Nephron (organoid): Measurements from ENCODE around the gene BBIP1.

ENCODE experiments used
- H3K27ac Mint-ChIP-seq, 3 experiments: 2 replicates each; pipeline ENCODE4 v1.8.0; 2020; ENCODE audit warnings: mixed read lengths in 3 of 3, mild to moderate bottlenecking in 2 of 3, moderate library complexity in 1 of 3
- H3K27me3 Mint-ChIP-seq: 2 replicates; pipeline ENCODE4 v1.8.0; 2021; ENCODE audit warnings: low read depth, mild to moderate bottlenecking, moderate library complexity, mixed read lengths
- H3K36me3 Mint-ChIP-seq: 2 replicates; pipeline ENCODE4 v1.8.0; 2020; ENCODE audit warnings: low read depth, mixed read lengths
- H3K4me1 Mint-ChIP-seq: 2 replicates; pipeline ENCODE4 v1.8.0; 2020; ENCODE audit warnings: mixed read lengths
- H3K4me3 Mint-ChIP-seq, 3 experiments: 2 replicates each; pipeline ENCODE4 v1.8.0; 2020; ENCODE audit warnings: mild to moderate bottlenecking in 3 of 3, mixed read lengths in 3 of 3, moderate library complexity in 2 of 3
- H3K9me3 Mint-ChIP-seq: 2 replicates; pipeline ENCODE4 v1.8.0; 2020; ENCODE audit warnings: mixed read lengths
- TF ChIP-seq, protein P1 (sequence below), 3 experiments: fragments of 200-600 bp; sonication (generic); IDR thresholded peaks; one replicate each; pipeline ENCODE4 v1.5.0; 2021; ENCODE audit warnings: antibody characterized with exemption in 3 of 3; ENCODE audit not compliant: unreplicated experiment in 3 of 3

The BBIP1 gene

DNA sequence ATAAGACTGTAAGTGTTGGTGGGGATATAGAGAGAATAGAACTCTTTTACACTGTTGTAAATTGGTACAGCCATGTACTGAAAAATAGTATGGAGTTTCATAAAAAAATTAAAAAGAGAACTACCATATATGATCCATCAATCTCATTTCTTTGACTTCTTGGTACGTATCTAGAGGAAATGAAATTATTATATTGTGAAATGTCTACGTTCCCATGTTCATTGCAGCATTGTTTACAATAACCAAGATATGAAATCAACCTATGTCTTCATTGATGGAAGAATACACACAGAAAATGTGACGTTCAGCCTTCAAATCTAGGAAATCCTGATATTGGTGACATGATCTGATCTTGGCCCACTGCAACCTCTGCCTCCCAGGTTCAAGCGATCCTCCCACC lies 32.4 kb upstream of the BBIP1 start:
- H3K9me3 Mint-ChIP-seq, result peaks cover 40% of the 10 kb centered on the region
- no peak overlapping the region for H3K27ac Mint-ChIP-seq

DNA sequence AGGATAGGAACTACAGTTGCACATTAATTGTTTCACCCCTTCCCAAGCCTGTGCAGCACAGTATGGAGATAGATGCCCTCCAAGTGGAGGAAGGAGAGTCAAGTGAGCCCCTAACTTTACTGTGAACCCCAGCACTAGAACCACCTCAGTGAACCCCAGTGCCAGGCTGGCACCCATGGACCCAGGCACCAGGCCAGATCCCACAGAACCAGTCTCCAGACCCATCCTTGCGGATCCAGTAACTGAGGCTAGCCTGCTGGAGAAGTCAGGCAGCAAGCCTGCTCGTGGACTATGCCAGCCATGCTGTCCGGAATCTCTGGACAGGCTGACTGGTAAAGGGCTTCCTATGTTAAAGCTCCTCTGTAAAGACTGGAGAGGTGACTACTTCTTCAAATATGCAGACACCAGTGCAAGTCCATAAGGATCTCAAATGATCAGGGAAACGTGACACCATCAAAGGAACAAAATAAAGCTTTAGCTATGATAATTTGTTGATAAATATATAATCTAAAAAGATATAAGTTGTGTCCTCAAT lies 28.1 kb upstream of the BBIP1 start:
- TF ChIP-seq, protein P1, sequence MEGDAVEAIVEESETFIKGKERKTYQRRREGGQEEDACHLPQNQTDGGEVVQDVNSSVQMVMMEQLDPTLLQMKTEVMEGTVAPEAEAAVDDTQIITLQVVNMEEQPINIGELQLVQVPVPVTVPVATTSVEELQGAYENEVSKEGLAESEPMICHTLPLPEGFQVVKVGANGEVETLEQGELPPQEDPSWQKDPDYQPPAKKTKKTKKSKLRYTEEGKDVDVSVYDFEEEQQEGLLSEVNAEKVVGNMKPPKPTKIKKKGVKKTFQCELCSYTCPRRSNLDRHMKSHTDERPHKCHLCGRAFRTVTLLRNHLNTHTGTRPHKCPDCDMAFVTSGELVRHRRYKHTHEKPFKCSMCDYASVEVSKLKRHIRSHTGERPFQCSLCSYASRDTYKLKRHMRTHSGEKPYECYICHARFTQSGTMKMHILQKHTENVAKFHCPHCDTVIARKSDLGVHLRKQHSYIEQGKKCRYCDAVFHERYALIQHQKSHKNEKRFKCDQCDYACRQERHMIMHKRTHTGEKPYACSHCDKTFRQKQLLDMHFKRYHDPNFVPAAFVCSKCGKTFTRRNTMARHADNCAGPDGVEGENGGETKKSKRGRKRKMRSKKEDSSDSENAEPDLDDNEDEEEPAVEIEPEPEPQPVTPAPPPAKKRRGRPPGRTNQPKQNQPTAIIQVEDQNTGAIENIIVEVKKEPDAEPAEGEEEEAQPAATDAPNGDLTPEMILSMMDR (IDR thresholded peaks at IDR 0.05; ENCODE audit: unreplicated experiment in 3 of 3), result no peak
- H3K36me3 Mint-ChIP-seq, result peaks cover 87% of the 10 kb centered on the region
- H3K27me3 Mint-ChIP-seq, result no peaks in the 10 kb centered on the region
- no peaks in the 10 kb centered on the region for H3K4me1 Mint-ChIP-seq
- H3K27ac Mint-ChIP-seq, result no peak overlapping the region
- peaks cover 62% of the 10 kb centered on the region for H3K9me3 Mint-ChIP-seq
- no peak overlapping the region for H3K4me3 Mint-ChIP-seq

More for the DNA sequence above, 32.4 kb upstream of the BBIP1 start:
- Mint-ChIP-seq H3K36me3 (peaks cover 67% of the 10 kb centered on the region), H3K4me3 (no peak overlapping the region), H3K27me3 (no peaks in the 10 kb centered on the region), H3K4me1 (no peaks in the 10 kb centered on the region)
- TF ChIP-seq, protein P1 (IDR thresholded peaks at IDR 0.05; ENCODE audit: unreplicated experiment in 3 of 3), result no peak

DNA sequence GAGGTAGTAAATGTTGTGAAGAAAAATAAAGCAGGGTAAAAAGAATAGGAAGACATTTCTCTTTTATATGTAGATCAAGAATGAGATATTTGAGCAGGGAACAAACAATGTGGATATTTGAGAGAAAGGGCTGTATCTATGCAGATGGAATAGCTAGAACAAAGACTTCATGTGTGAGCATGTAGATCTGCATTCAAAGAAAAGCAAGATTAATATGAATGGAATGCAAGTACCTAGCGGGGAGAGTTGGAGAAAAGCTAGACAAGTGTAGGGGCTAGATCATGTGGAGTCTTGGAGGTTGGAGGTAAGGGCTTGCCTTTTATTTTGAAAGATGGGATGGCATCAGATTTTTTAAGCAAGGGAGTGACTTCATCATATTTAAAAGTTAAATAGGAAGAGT lies 27.5 kb upstream of the BBIP1 start:
- Mint-ChIP-seq H3K36me3 (peaks cover 90% of the 10 kb centered on the region), H3K27me3 (no peaks in the 10 kb centered on the region), H3K4me3 (no peak overlapping the region)

DNA sequence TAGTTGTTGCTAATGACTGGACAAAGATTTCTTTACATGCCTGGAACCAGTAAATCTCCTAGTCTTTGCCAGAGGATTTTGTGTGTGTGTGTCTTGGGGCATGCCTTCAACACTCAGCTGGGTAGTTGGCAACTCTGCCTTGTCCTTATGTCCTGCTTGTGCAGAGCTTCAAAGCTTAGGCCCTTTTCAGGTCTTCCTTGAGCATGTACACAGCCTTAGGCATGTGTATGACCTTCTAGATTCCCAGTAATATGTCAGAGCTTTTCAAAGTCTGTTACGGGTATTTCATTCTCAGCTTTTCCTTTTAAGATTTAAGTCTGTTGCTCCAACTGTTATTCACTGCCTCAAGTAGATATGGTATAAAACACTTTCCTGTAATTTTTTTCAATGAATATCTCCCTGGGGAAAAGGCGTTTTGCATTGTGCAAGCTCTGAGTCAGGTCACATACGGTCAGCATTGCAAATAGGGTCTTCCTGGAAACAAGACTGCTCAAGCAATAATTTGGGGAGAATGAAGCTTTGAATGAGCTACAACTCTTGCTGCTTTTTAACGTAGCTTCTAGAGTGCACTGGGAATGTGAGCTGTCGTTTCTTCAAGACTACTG lies 25.9 kb upstream of the BBIP1 start:
- H3K9me3 Mint-ChIP-seq, result peaks cover 56% of the 10 kb centered on the region

More for the DNA sequence above, 27.5 kb upstream of the BBIP1 start:
- H3K27ac Mint-ChIP-seq, result no peak overlapping the region
- H3K4me1 Mint-ChIP-seq, result no peaks in the 10 kb centered on the region
- TF ChIP-seq, protein P1 (IDR thresholded peaks at IDR 0.05; ENCODE audit: unreplicated experiment in 3 of 3), result no peak
- peaks cover 61% of the 10 kb centered on the region for H3K9me3 Mint-ChIP-seq

DNA sequence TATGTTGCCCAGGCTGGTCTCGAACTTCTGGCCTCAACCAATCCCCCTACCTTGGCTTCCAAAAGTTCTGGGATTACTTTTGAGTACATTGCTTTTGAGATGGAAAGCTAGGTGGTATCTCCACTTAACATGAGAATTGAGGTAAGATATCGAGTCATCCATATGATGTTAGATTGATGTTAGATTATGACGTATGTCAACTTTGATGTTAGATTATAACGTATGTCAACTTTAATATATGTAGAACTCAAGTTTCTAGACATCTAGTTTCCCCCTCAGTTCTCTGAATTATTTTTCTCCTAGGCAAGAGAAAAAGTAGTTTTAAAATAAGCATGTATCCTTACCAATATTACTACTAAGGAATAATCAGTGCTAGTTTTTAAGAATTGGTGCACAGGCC lies 20.4 kb upstream of the BBIP1 start:
- Mint-ChIP-seq H3K4me3 (no peak overlapping the region), H3K4me1 (no peaks in the 10 kb centered on the region), H3K36me3 (peaks cover 45% of the 10 kb centered on the region), H3K9me3 (peaks cover 18% of the 10 kb centered on the region), H3K27me3 (no peaks in the 10 kb centered on the region), H3K27ac (no peak overlapping the region)
- TF ChIP-seq, protein P1 (IDR thresholded peaks at IDR 0.05; ENCODE audit: unreplicated experiment in 3 of 3), result no peak

More for the DNA sequence above, 25.9 kb upstream of the BBIP1 start:
- Mint-ChIP-seq H3K27ac (no peak overlapping the region), H3K27me3 (no peaks in the 10 kb centered on the region), H3K36me3 (peaks cover 83% of the 10 kb centered on the region), H3K4me1 (no peaks in the 10 kb centered on the region), H3K4me3 (no peak overlapping the region)
- TF ChIP-seq, protein P1 (IDR thresholded peaks at IDR 0.05; ENCODE audit: unreplicated experiment in 3 of 3), result no peak

DNA sequence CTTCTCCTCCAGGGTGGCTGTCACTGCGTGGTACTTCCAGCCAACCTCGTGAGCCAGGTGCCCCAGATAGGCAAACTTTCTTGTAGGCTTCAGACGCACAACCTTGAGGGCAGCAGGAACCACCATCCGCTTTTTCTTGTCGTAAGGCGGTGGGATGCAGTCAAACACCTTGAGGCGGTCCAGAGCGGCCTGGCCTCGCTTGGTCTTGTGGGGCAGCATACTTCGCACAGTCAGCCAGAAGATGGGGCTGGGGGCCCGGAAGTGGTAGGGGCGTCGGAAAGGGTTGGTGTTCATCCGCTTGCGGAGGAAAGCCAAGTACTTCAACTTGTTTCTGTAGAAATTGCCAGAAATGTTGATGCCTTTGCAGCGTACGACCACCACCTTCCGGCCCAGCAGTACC lies 17.8 kb upstream of the BBIP1 start:
- Mint-ChIP-seq H3K36me3 (peaks cover 19% of the 10 kb centered on the region), H3K4me1 (no peaks in the 10 kb centered on the region), H3K9me3 (no peaks in the 10 kb centered on the region), H3K27ac (no peak overlapping the region), H3K27me3 (no peaks in the 10 kb centered on the region), H3K4me3 (no peak overlapping the region)
- TF ChIP-seq, protein P1 (IDR thresholded peaks at IDR 0.05; ENCODE audit: unreplicated experiment in 3 of 3), result no peak
